Spinal cord (tissue), 10 donors: ENCODE measurements around the gene MAP2K7. TPM values are rescaled to one million over a fixed set of nuclear protein-coding genes. Genes with fewer than 3 reads are reported as not detected.

ENCODE experiments used
- DNase-seq, 6 donors: peaks; one replicate each; pipeline versions ENCODE4 v3.0.0 to v3.0.0-alpha.2; 2013 to 2015; ENCODE audit warnings: low spot score in 6 of 6, low read depth in 4 of 6
- H3K27ac ChIP-seq: one replicate; pipeline ENCODE4 v1.5.1; 2013; ENCODE audit warnings: low read depth, low read length, control low read depth
- H3K27me3 ChIP-seq: one replicate; pipeline ENCODE4 v1.6.1; 2013; ENCODE audit warnings: low read length; ENCODE audit not compliant: control insufficient read depth, insufficient read depth
- H3K36me3 ChIP-seq: one replicate; pipeline ENCODE4 v1.6.1; 2013; ENCODE audit warnings: low read length; ENCODE audit not compliant: control insufficient read depth, insufficient read depth
- H3K4me1 ChIP-seq: one replicate; pipeline ENCODE4 v1.6.1; 2013; ENCODE audit warnings: low read length; ENCODE audit not compliant: control insufficient read depth, insufficient read depth
- H3K4me3 ChIP-seq: one replicate; pipeline ENCODE4 v1.5.1; 2013; ENCODE audit warnings: low read depth, low read length, control low read depth
- H3K9me3 ChIP-seq: one replicate; pipeline ENCODE4 v1.6.1; 2013; ENCODE audit warnings: low read length; ENCODE audit not compliant: control insufficient read depth, insufficient read depth
- WGBS: methylation state at CpG from one replicate; pipeline ENCODE4 v1.1.5; 2013; ENCODE audit warnings: missing lambda C conversion rate; ENCODE audit not compliant: insufficient coverage; 5-methylcytosine and 5-hydroxymethylcytosine counted together
- polyA plus RNA-seq, 2 donors: library from polyadenylated mRNA; unstranded; fragments of 120-200 nt; gene quantifications; one replicate each; pipeline ENCODE4 v1.2.1, GENCODE V29; 2013; ENCODE audit not compliant: insufficient read length in 2 of 2
- total RNA-seq, 2 donors: library from RNA; depleted of rRNA in 1 of 2; stranded (reverse); fragments of 120-200 nt in 1 of 2; fragments of >200 nt in 1 of 2; gene quantifications; one replicate each; pipeline versions ENCODE4 v1.2.3 to v1.2.4, GENCODE V29; 2013 to 2014
- donor health status: healthy.

The MAP2K7 gene
- total and polyA plus RNA-seq, 4 donors = 8.1 to 36.8 (median 21.7) TPM

- no peaks in the 10 kb centered on the region for H3K9me3 ChIP-seq
- no peak for DNase-seq
- 92% methylated on average over 30 of the region's 39 CpGs for WGBS
- no peak overlapping the region for H3K4me3 ChIP-seq
- peaks cover 28% of the 10 kb centered on the region for H3K27me3 ChIP-seq
- H3K36me3 ChIP-seq = peaks cover 71% of the 10 kb centered on the region
- H3K4me1 ChIP-seq = peaks cover 17% of the 10 kb centered on the region
- H3K27ac ChIP-seq = no peak overlapping the region
These were observed 9.3 kb downstream of the MAP2K7 start for GRCh38 chr19:7912697-7913564.

GRCh38 chr19:7913652-7914051, 10.0 kb downstream of the MAP2K7 start:
- DNase-seq = no peak
- no peak overlapping the region for H3K4me3 ChIP-seq
- peaks cover 21% of the 10 kb centered on the region for H3K4me1 ChIP-seq
- H3K27ac ChIP-seq = no peak overlapping the region
- 91% methylated on average over 7 of the region's 10 CpGs for WGBS
- H3K9me3 ChIP-seq = no peaks in the 10 kb centered on the region
- peaks cover 34% of the 10 kb centered on the region for H3K27me3 ChIP-seq
- peaks cover 64% of the 10 kb centered on the region for H3K36me3 ChIP-seq

GRCh38 chr19:7914099-7914498, 10.4 kb downstream of the MAP2K7 start:
- Histone ChIP-seq H3K4me1 (peaks cover 26% of the 10 kb centered on the region), H3K27ac (no peak overlapping the region), H3K4me3 (no peak overlapping the region), H3K9me3 (no peaks in the 10 kb centered on the region), H3K27me3 (peaks cover 39% of the 10 kb centered on the region), H3K36me3 (peaks cover 60% of the 10 kb centered on the region)
- no peak for DNase-seq
- no CpG with 5 or more reads among the region's 12 CpGs for WGBS

- no peak for DNase-seq
- Histone ChIP-seq H3K4me1 (peaks cover 31% of the 10 kb centered on the region), H3K27me3 (peaks cover 44% of the 10 kb centered on the region), H3K27ac (no peak within 1 kb of the TSS), H3K36me3 (peaks cover 54% of the 10 kb centered on the region), H3K4me3 (no peak within 1 kb of the TSS), H3K9me3 (no peaks in the 10 kb centered on the region)
- 75% methylated on average over 9 of the region's 12 CpGs for WGBS
These were observed 10.9 kb downstream of the MAP2K7 start, which contains the start of gene TGFBR3L for GRCh38 chr19:7914598-7915045. TSS of gene TGFBR3L (plus strand) at chr19:7914830.

- H3K4me3 ChIP-seq = no peak overlapping the region
These were observed 11.8 kb downstream of the MAP2K7 start for GRCh38 chr19:7915250-7916102.

GRCh38 chr19:7916103-7916954, 12.7 kb downstream of the MAP2K7 start:
- Histone ChIP-seq H3K4me1 (peaks cover 43% of the 10 kb centered on the region), H3K36me3 (peaks cover 40% of the 10 kb centered on the region), H3K9me3 (no peaks in the 10 kb centered on the region), H3K27ac (no peak overlapping the region), H3K4me3 (no peak overlapping the region), H3K27me3 (peaks cover 47% of the 10 kb centered on the region)
- WGBS = under 1% methylated on average over 104 of the region's 104 CpGs
- no peak for DNase-seq

More at GRCh38 chr19:7915250-7916102, 11.8 kb downstream of the MAP2K7 start:
- Histone ChIP-seq H3K4me1 (peaks cover 36% of the 10 kb centered on the region), H3K36me3 (peaks cover 46% of the 10 kb centered on the region), H3K27me3 (peaks cover 47% of the 10 kb centered on the region), H3K9me3 (no peaks in the 10 kb centered on the region), H3K27ac (no peak overlapping the region)
- 58% methylated on average over 21 of the region's 24 CpGs for WGBS
- no peak for DNase-seq

- Histone ChIP-seq H3K4me3 (no peak overlapping the region), H3K27me3 (peaks cover 47% of the 10 kb centered on the region), H3K4me1 (peaks cover 49% of the 10 kb centered on the region), H3K36me3 (peaks cover 40% of the 10 kb centered on the region), H3K27ac (no peak overlapping the region), H3K9me3 (no peaks in the 10 kb centered on the region)
- DNase-seq = no peak
- WGBS = 2% methylated on average over 12 of the region's 12 CpGs
These were observed 13.2 kb downstream of the MAP2K7 start for GRCh38 chr19:7916955-7917266.

- DNase-seq = peak in 2 of 6 donors; percentile 38 to 56
- H3K27ac ChIP-seq = no peak overlapping the region
- peaks cover 54% of the 10 kb centered on the region for H3K4me1 ChIP-seq
- 1% methylated on average over 70 of the region's 71 CpGs for WGBS
- H3K4me3 ChIP-seq = no peak overlapping the region
- peaks cover 40% of the 10 kb centered on the region for H3K36me3 ChIP-seq
- peaks cover 47% of the 10 kb centered on the region for H3K27me3 ChIP-seq
- H3K9me3 ChIP-seq = no peaks in the 10 kb centered on the region
These were observed 13.8 kb downstream of the MAP2K7 start for GRCh38 chr19:7917267-7918061.
